Endodermal cell (in vitro differentiated cells): ENCODE measurements around the gene MDFIC2. TPM values are rescaled to one million over a fixed set of nuclear protein-coding genes. Genes with fewer than 3 reads are reported as not detected.

ENCODE experiments used
- DNase-seq: peaks from one replicate; pipeline ENCODE4 v3.0.0-alpha.2; 2017
- H3K27ac ChIP-seq: 2 replicates; pipeline ENCODE4 v1.5.1; 2013; ENCODE audit warnings: mild to moderate bottlenecking, low read depth, low read length, moderate library complexity
- H3K27me3 ChIP-seq: 2 replicates; pipeline ENCODE4 v1.6.1; 2013; ENCODE audit warnings: mild to moderate bottlenecking, low read length, moderate library complexity; ENCODE audit not compliant: insufficient read depth, control insufficient read depth, poor library complexity, severe bottlenecking
- H3K36me3 ChIP-seq: 2 replicates; pipeline ENCODE4 v1.7.0; 2013; ENCODE audit warnings: mild to moderate bottlenecking, low read length, moderate library complexity; ENCODE audit not compliant: control insufficient read depth, insufficient read depth
- H3K4me1 ChIP-seq: one replicate; pipeline ENCODE4 v1.7.0; 2013; ENCODE audit warnings: low read length; ENCODE audit not compliant: control insufficient read depth, insufficient read depth
- H3K4me3 ChIP-seq: 2 replicates; pipeline ENCODE4 v1.5.1; 2013; ENCODE audit warnings: mild to moderate bottlenecking, low read length, moderate library complexity
- H3K9ac ChIP-seq: 2 replicates; pipeline ENCODE4 v1.6.1; 2013; ENCODE audit warnings: mild to moderate bottlenecking, low read length, moderate library complexity; ENCODE audit not compliant: poor library complexity, severe bottlenecking; ENCODE audit errors: extremely low read depth
- H3K9me3 ChIP-seq: 2 replicates; pipeline ENCODE4 v1.6.1; 2013; ENCODE audit warnings: mild to moderate bottlenecking, low read length, moderate library complexity; ENCODE audit not compliant: control insufficient read depth
- H3K27ac Mint-ChIP-seq: 2 replicates; pipeline ENCODE4 v1.8.0; 2020; ENCODE audit warnings: mixed read lengths
- H3K27me3 Mint-ChIP-seq: 2 replicates; pipeline ENCODE4 v1.8.0; 2021; ENCODE audit warnings: mild to moderate bottlenecking, mixed read lengths; ENCODE audit not compliant: insufficient read depth
- H3K36me3 Mint-ChIP-seq: 2 replicates; pipeline ENCODE4 v1.8.0; 2020; ENCODE audit warnings: low read depth, mixed read lengths
- H3K4me1 Mint-ChIP-seq: 2 replicates; pipeline ENCODE4 v1.8.0; 2020; ENCODE audit warnings: mixed read lengths
- H3K4me3 Mint-ChIP-seq: 2 replicates; pipeline ENCODE4 v1.8.0; 2020; ENCODE audit warnings: mild to moderate bottlenecking, moderate library complexity, mixed read lengths
- H3K9me3 Mint-ChIP-seq: 2 replicates; pipeline ENCODE4 v1.8.0; 2020; ENCODE audit warnings: mild to moderate bottlenecking, mixed read lengths
- WGBS, 2 experiments: methylation state at CpG; one replicate each; pipeline versions ENCODE4 v1.1.5 to v1.1.7; 2013; ENCODE audit warnings: missing lambda C conversion rate in 2 of 2, mixed read lengths in 1 of 2; ENCODE audit not compliant: insufficient coverage in 1 of 2, insufficient read length in 1 of 2; 5-methylcytosine and 5-hydroxymethylcytosine counted together
- total RNA-seq, 2 donors: library from RNA; stranded (reverse); fragmentation: NEBNext Ultra II Directional in 1 of 2; extraction: Animal tissue kit (Norgen Biotek cat#: 25700) in 1 of 2; gene quantifications; 2 replicates in 1 of 2; 3 replicates in 1 of 2; pipeline ENCODE4 v1.2.1, GENCODE V29; 2021
- TF ChIP-seq, protein P1 (sequence below): fragments of 200-600 bp; sonication (generic); conservative IDR thresholded peaks from 2 replicates; pipeline ENCODE4 v1.5.0; 2021; ENCODE audit warnings: antibody characterized with exemption, mild to moderate bottlenecking

Gene MDFIC2
- total RNA-seq, 2 donors from 2014 or later, result not detected

DNA sequence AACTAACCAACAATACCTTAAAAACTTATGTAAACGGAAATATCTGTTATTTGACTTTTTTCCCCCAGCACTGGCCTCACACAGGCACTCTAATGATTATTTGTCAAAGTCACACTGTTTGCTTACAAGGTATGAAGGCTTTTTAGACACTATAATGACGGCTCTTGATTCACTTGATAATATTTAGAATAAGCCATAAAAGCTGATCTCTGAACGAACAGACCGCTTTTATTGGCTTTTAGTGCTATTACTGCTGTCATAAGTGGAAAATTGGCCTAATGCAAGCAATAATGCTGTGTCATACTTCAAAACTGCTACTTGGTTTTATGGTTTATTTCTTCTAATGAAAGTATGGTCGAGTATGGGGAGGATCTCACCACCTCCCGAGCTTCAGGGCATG, 35.1 kb downstream of the MDFIC2 start:
- 89 to 98% methylated on average over 6 of the region's 6 CpGs for WGBS, 2 experiments
- no peak overlapping the region for H3K27ac Mint-ChIP-seq
- H3K9me3 Mint-ChIP-seq, result peaks cover 3% of the 10 kb centered on the region

DNA sequence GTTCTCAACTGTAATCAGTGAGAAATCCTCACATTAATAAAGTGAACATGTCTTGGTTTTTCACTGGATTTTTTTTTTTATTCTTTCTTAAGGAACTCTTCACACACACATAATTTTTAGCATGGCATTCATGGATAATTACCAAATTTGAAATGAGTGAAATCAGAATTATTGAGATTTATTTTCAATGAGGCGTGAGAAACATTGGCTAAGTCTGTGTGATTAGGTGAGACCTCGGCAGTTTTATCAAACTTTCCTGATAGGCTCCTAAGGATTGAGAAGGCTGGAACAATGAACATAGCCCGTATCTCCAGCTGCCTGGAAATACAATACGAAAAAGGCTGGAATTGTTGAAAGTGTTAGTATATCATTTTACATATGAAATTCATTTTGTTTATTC, 35.5 kb downstream of the MDFIC2 start:
- no peak overlapping the region for H3K4me3 ChIP-seq
- no peak overlapping the region for H3K27ac Mint-ChIP-seq

More for the DNA sequence above, 35.1 kb downstream of the MDFIC2 start:
- Histone ChIP-seq H3K9me3 (no peaks in the 10 kb centered on the region), H3K4me1 (no peaks in the 10 kb centered on the region), H3K9ac (no peak overlapping the region), H3K36me3 (no peaks in the 10 kb centered on the region), H3K27me3 (no peaks in the 10 kb centered on the region), H3K4me3 (no peak overlapping the region), H3K27ac (no peak overlapping the region)
- Mint-ChIP-seq H3K4me1 (peaks cover 14% of the 10 kb centered on the region), H3K4me3 (no peak overlapping the region), H3K27me3 (no peaks in the 10 kb centered on the region), H3K36me3 (no peaks in the 10 kb centered on the region)
- TF ChIP-seq, protein P1, sequence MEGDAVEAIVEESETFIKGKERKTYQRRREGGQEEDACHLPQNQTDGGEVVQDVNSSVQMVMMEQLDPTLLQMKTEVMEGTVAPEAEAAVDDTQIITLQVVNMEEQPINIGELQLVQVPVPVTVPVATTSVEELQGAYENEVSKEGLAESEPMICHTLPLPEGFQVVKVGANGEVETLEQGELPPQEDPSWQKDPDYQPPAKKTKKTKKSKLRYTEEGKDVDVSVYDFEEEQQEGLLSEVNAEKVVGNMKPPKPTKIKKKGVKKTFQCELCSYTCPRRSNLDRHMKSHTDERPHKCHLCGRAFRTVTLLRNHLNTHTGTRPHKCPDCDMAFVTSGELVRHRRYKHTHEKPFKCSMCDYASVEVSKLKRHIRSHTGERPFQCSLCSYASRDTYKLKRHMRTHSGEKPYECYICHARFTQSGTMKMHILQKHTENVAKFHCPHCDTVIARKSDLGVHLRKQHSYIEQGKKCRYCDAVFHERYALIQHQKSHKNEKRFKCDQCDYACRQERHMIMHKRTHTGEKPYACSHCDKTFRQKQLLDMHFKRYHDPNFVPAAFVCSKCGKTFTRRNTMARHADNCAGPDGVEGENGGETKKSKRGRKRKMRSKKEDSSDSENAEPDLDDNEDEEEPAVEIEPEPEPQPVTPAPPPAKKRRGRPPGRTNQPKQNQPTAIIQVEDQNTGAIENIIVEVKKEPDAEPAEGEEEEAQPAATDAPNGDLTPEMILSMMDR, result no peak
- no peak for DNase-seq

DNA sequence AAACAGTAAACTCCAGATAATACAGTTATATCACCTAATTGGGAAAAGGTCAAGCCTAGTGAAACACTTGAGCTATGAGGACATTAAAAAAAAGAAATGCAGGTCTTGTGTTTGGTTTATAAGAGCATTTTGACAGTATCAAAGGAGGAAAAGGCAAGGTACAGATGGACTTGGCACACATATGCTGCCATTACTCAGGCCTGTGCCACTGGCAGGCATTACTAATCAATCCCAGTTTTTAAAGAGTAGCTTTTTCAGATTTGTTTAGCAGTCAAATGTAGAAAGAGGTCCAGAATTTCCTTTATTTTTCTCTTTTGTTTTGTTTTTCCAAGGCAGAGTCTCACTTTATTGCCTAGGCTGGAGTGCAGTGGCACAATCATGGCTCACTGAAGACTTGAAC, 38.9 kb downstream of the MDFIC2 start:
- Histone ChIP-seq H3K27me3 (no peaks in the 10 kb centered on the region), H3K27ac (no peak overlapping the region), H3K4me3 (no peak overlapping the region), H3K4me1 (no peaks in the 10 kb centered on the region), H3K36me3 (no peaks in the 10 kb centered on the region), H3K9ac (no peak overlapping the region), H3K9me3 (no peaks in the 10 kb centered on the region)
- H3K4me3 Mint-ChIP-seq, result no peak overlapping the region
- TF ChIP-seq, protein P1, result no peak
- no peaks in the 10 kb centered on the region for H3K9me3 Mint-ChIP-seq
- no peak for DNase-seq
- no peaks in the 10 kb centered on the region for H3K27me3 Mint-ChIP-seq
- H3K36me3 Mint-ChIP-seq, result no peaks in the 10 kb centered on the region
- H3K27ac Mint-ChIP-seq, result no peak overlapping the region
- H3K4me1 Mint-ChIP-seq, result peaks cover 4% of the 10 kb centered on the region

More for the DNA sequence above, 35.5 kb downstream of the MDFIC2 start:
- H3K36me3 Mint-ChIP-seq, result no peaks in the 10 kb centered on the region
- H3K27me3 Mint-ChIP-seq, result no peaks in the 10 kb centered on the region
- TF ChIP-seq, protein P1, result no peak
- Histone ChIP-seq H3K27ac (no peak overlapping the region), H3K36me3 (no peaks in the 10 kb centered on the region), H3K27me3 (no peaks in the 10 kb centered on the region), H3K9me3 (no peaks in the 10 kb centered on the region), H3K9ac (no peak overlapping the region), H3K4me1 (no peaks in the 10 kb centered on the region)
- H3K9me3 Mint-ChIP-seq, result peaks cover 3% of the 10 kb centered on the region
- no peak for DNase-seq
- no peak overlapping the region for H3K4me3 Mint-ChIP-seq
- H3K4me1 Mint-ChIP-seq, result peaks cover 14% of the 10 kb centered on the region
- WGBS, 2 experiments, result 38 to 62% methylated on average over 2 to 3 of the region's 4 CpGs
